KBM-7 (cell line): ENCODE measurements around the gene ZACN.
"Not testable (repeated sequence)": the region's sequence is repeated elsewhere in the genome, so short reads cannot be mapped to it uniquely, and the experiment has no call there.

Experiments used
- DNase-seq: peaks from one replicate; pipeline ENCODE4 v3.0.0-alpha.2; 2015
- in situ Hi-C: fragments of 300-500 bp; cut with MboI; formaldehyde crosslinking; loops from 2 replicates; pipeline ENCODE4 v1.14.3; 2020; ENCODE audit warnings: low sequenced_read_pairs, low pct_unique_long_range_greater_than_20kb, mixed read lengths

ZACN gene

GRCh38 chr17:76078860-76079534, at the start of gene ZACN:
ZACN (plus strand) TSS chr17:76079182; CDS start chr17:76079265, 83 bp downstream.
- in situ Hi-C loops: no loop called here
- DNase-seq: no peak

- no peak for DNase-seq
- in situ Hi-C loops: no loop called here
Measured at GRCh38 chr17:76032073-76032779, 46.8 kb upstream of the ZACN start.

- in situ Hi-C loops: no loop called here
- no peak for DNase-seq
Measured at GRCh38 chr17:76032780-76033108, 46.2 kb upstream of the ZACN start.

- in situ Hi-C loops: no loop called here
- DNase-seq: no peak
Measured at GRCh38 chr17:76033139-76033538, 45.8 kb upstream of the ZACN start.

GRCh38 chr17:76034428-76035350, 44.3 kb upstream of the ZACN start:
- no peak for DNase-seq
- in situ Hi-C loops: no loop called here

- in situ Hi-C loops: no loop called here
- DNase-seq: no peak
Measured at GRCh38 chr17:76036497-76037261, 42.3 kb upstream of the ZACN start.

- in situ Hi-C loops: no loop called here
Measured at GRCh38 chr17:76038050-76038449, 40.9 kb upstream of the ZACN start.

GRCh38 chr17:76039121-76039520, 39.9 kb upstream of the ZACN start:
- no peak for DNase-seq
- in situ Hi-C loops: no loop called here

More at GRCh38 chr17:76038050-76038449, 40.9 kb upstream of the ZACN start:
- no peak for DNase-seq

- no peak for DNase-seq
- in situ Hi-C loops: no loop called here
Measured at GRCh38 chr17:76040376-76040775, 38.6 kb upstream of the ZACN start.

- DNase-seq, in situ Hi-C loops: not testable (repeated sequence)
Measured at GRCh38 chr17:76042868-76043267, 36.1 kb upstream of the ZACN start.

- DNase-seq, in situ Hi-C loops: not testable (repeated sequence)
Measured at GRCh38 chr17:76044475-76045007, 34.4 kb upstream of the ZACN start.

GRCh38 chr17:76046064-76046463, 32.9 kb upstream of the ZACN start:
- no peak for DNase-seq
- in situ Hi-C loops: no loop called here

- no peak for DNase-seq
- in situ Hi-C loops: no loop called here
Measured at GRCh38 chr17:76048025-76048605, 30.9 kb upstream of the ZACN start.

- in situ Hi-C loops: no loop called here
Measured at GRCh38 chr17:76048711-76049110, 30.3 kb upstream of the ZACN start.

GRCh38 chr17:76049239-76049638, 29.7 kb upstream of the ZACN start:
- no peak for DNase-seq
- in situ Hi-C loops: no loop called here

More at GRCh38 chr17:76048711-76049110, 30.3 kb upstream of the ZACN start:
- no peak for DNase-seq

- in situ Hi-C loops: no loop called here
- DNase-seq: no peak
Measured at GRCh38 chr17:76049836-76050537, 29.0 kb upstream of the ZACN start.

- no peak for DNase-seq
- in situ Hi-C loops: no loop called here
Measured at GRCh38 chr17:76050538-76051467, 28.2 kb upstream of the ZACN start.
